ENCODE data around the gene NCOA1.

Gene NCOA1

GRCh38 chr2:24806661-24807036, 315.6 kb downstream of the NCOA1 start:
- no peak for DNase-seq

GRCh38 chr2:24809316-24810007, 318.4 kb downstream of the NCOA1 start:
- no peak for DNase-seq

- no peak for DNase-seq
Observed at GRCh38 chr2:24813691-24814137, 322.7 kb downstream of the NCOA1 start.

GRCh38 chr2:24814516-24814915, 323.5 kb downstream of the NCOA1 start:
- DNase-seq = no peak

GRCh38 chr2:24815171-24815570, 324.1 kb downstream of the NCOA1 start:
- DNase-seq = no peak

- DNase-seq = no peak
Observed at GRCh38 chr2:24816404-24816803, 325.4 kb downstream of the NCOA1 start.

- no peak for DNase-seq
Observed at GRCh38 chr2:24816884-24817283, 325.8 kb downstream of the NCOA1 start.

- DNase-seq = no peak
Observed at GRCh38 chr2:24818721-24819167, 327.7 kb downstream of the NCOA1 start.

GRCh38 chr2:24819442-24820174, 328.6 kb downstream of the NCOA1 start:
- DNase-seq = no peak

- DNase-seq = no peak
Observed at GRCh38 chr2:24820175-24820513, 329.1 kb downstream of the NCOA1 start.

Measured in T1000 (cell line).